Naive B cell (primary cell): ENCODE measurements around the gene CDK13. TPM values are rescaled to one million over a fixed set of nuclear protein-coding genes. Genes with fewer than 3 reads are reported as not detected.

Experiments
- ATAC-seq, 2 donors: fragments of 150-1000 bp; cut with Tn5 transposase; 2 replicates each; pipeline ENCODE4 v1.10.0; 2021; ENCODE audit warnings: low read depth in 2 of 2, mild to moderate bottlenecking in 2 of 2, moderate library complexity in 2 of 2
- DNase-seq: peaks from one replicate; pipeline ENCODE4 v3.0.0; 2022
- H3K27ac Mint-ChIP-seq, 6 donors: one replicate each; pipeline ENCODE4 v1.8.0; 2020 to 2022; ENCODE audit warnings: mild to moderate bottlenecking in 6 of 6, mixed read lengths in 6 of 6, moderate library complexity in 5 of 6, inconsistent platforms in 2 of 6
- H3K27me3 Mint-ChIP-seq, 3 donors: one replicate each; pipeline ENCODE4 v1.8.0; 2021 to 2022; ENCODE audit warnings: mixed read lengths in 3 of 3, mild to moderate bottlenecking in 1 of 3
- H3K36me3 Mint-ChIP-seq, 2 donors: one replicate each; pipeline ENCODE4 v1.8.0; 2020 to 2022; ENCODE audit warnings: mixed read lengths in 2 of 2, inconsistent platforms in 1 of 2, mild to moderate bottlenecking in 1 of 2
- H3K4me1 Mint-ChIP-seq, 3 donors: one replicate each; pipeline ENCODE4 v1.8.0; 2020 to 2022; ENCODE audit warnings: mixed read lengths in 3 of 3, inconsistent platforms in 1 of 3, mild to moderate bottlenecking in 1 of 3, moderate library complexity in 1 of 3
- H3K4me3 Mint-ChIP-seq, 8 donors: one replicate each; pipeline ENCODE4 v1.8.0; 2020 to 2022; ENCODE audit warnings: mild to moderate bottlenecking in 8 of 8, mixed read lengths in 8 of 8, moderate library complexity in 8 of 8, inconsistent platforms in 2 of 8
- H3K9me3 Mint-ChIP-seq, 7 donors: one replicate each; pipeline ENCODE4 v1.8.0; 2020 to 2022; ENCODE audit warnings: mixed read lengths in 7 of 7, mild to moderate bottlenecking in 5 of 7, inconsistent platforms in 2 of 7, moderate library complexity in 1 of 7
- polyA plus RNA-seq, 6 donors: library from polyadenylated mRNA; unstranded; fragments of 300-500 nt; fragmentation: Illumina TruSeq; gene quantifications; one replicate each; pipeline ENCODE4 v1.2.3, GENCODE V29; 2021; ENCODE audit warnings: low read depth in 6 of 6

Gene CDK13
- polyA plus RNA-seq, 6 donors from 2014 or later: 21.1 to 148 (median 56.2) TPM

GRCh38 chr7:40001649-40002048 is 51.6 kb downstream of the CDK13 start:
- DNase-seq (no peak), ATAC-seq (no peak)
- H3K27me3 Mint-ChIP-seq: no peaks in the 10 kb centered on the region
- H3K9me3 Mint-ChIP-seq: no peaks in the 10 kb centered on the region
- peaks cover 10 to 13% of the 10 kb centered on the region in 2 donors for H3K36me3 Mint-ChIP-seq
- no peak overlapping the region for H3K4me3 Mint-ChIP-seq
- peaks cover 6 to 11% (median 9%) of the 10 kb centered on the region in 3 donors for H3K4me1 Mint-ChIP-seq
- no peak overlapping the region for H3K27ac Mint-ChIP-seq

GRCh38 chr7:40003597-40003996 is 53.5 kb downstream of the CDK13 start:
- H3K4me3 Mint-ChIP-seq: no peak overlapping the region
- peaks cover 6 to 13% of the 10 kb centered on the region in 2 donors for H3K36me3 Mint-ChIP-seq
- no peaks in the 10 kb centered on the region for H3K9me3 Mint-ChIP-seq
- peak overlapping the region in 4 of 6 donors; percentile 1 to 83 (median 32) for H3K27ac Mint-ChIP-seq
- DNase-seq: no peak
- no peak for ATAC-seq
- no peaks in the 10 kb centered on the region for H3K27me3 Mint-ChIP-seq
- peaks cover 6 to 11% (median 9%) of the 10 kb centered on the region in 3 donors for H3K4me1 Mint-ChIP-seq

- Mint-ChIP-seq H3K27me3 (no peaks in the 10 kb centered on the region), H3K36me3 (peaks cover 5 to 7% of the 10 kb centered on the region in 2 donors), H3K9me3 (no peaks in the 10 kb centered on the region), H3K27ac (no peak overlapping the region), H3K4me3 (no peak overlapping the region), H3K4me1 (peaks cover 5 to 7% (median 6%) of the 10 kb centered on the region in 3 donors)
- ATAC-seq: no peak
- DNase-seq: no peak
Observed at GRCh38 chr7:40008223-40008815, 58.3 kb downstream of the CDK13 start.

- H3K27ac Mint-ChIP-seq: peak overlapping the region in 1 of 6 donors; percentile 41
- peaks cover 0 to 6% (median 2%) of the 10 kb centered on the region in 3 donors for H3K4me1 Mint-ChIP-seq
- DNase-seq (no peak), ATAC-seq (no peak)
- no peaks in the 10 kb centered on the region for H3K9me3 Mint-ChIP-seq
- H3K4me3 Mint-ChIP-seq: no peak overlapping the region
- H3K27me3 Mint-ChIP-seq: no peaks in the 10 kb centered on the region
- H3K36me3 Mint-ChIP-seq: peaks cover 0 to 5% of the 10 kb centered on the region in 2 donors
Observed at GRCh38 chr7:40009301-40009700, 59.2 kb downstream of the CDK13 start.

GRCh38 chr7:40014376-40014775 is 64.3 kb downstream of the CDK13 start:
- ATAC-seq: no peak
- no peak overlapping the region for H3K4me3 Mint-ChIP-seq

GRCh38 chr7:40015790-40016296 is 65.8 kb downstream of the CDK13 start:
- peak overlapping the region in 4 of 6 donors; percentile 16 to 75 (median 54) for H3K27ac Mint-ChIP-seq
- H3K27me3 Mint-ChIP-seq: no peaks in the 10 kb centered on the region
- peaks cover 8 to 21% of the 10 kb centered on the region in 2 donors for H3K36me3 Mint-ChIP-seq
- no peaks in the 10 kb centered on the region for H3K9me3 Mint-ChIP-seq
- ATAC-seq (peak; percentile 97 to 99), DNase-seq (peak; percentile 38)
- H3K4me1 Mint-ChIP-seq: peaks cover 19 to 22% (median 20%) of the 10 kb centered on the region in 3 donors
- H3K4me3 Mint-ChIP-seq: peak overlapping the region in 3 of 8 donors; percentile 1 to 43 (median 6)

More at GRCh38 chr7:40014376-40014775, 64.3 kb downstream of the CDK13 start:
- no peaks in the 10 kb centered on the region for H3K9me3 Mint-ChIP-seq
- peaks cover 16 to 22% (median 19%) of the 10 kb centered on the region in 3 donors for H3K4me1 Mint-ChIP-seq
- no peak for DNase-seq
- peak overlapping the region in 3 of 6 donors; percentile 60 to 92 (median 72) for H3K27ac Mint-ChIP-seq
- H3K36me3 Mint-ChIP-seq: peaks cover 0 to 17% of the 10 kb centered on the region in 2 donors
- no peaks in the 10 kb centered on the region for H3K27me3 Mint-ChIP-seq

- DNase-seq (no peak), ATAC-seq (no peak)
- Mint-ChIP-seq H3K27ac (no peak overlapping the region), H3K4me1 (peaks cover 23 to 37% (median 29%) of the 10 kb centered on the region in 3 donors), H3K4me3 (no peak overlapping the region), H3K27me3 (no peaks in the 10 kb centered on the region), H3K9me3 (no peaks in the 10 kb centered on the region), H3K36me3 (peaks cover 16% of the 10 kb centered on the region in 2 donors)
Observed at GRCh38 chr7:40019558-40019957, 69.5 kb downstream of the CDK13 start.

GRCh38 chr7:40024048-40024447 is 74.0 kb downstream of the CDK13 start:
- H3K9me3 Mint-ChIP-seq: no peaks in the 10 kb centered on the region
- peaks cover 4 to 23% of the 10 kb centered on the region in 2 donors for H3K36me3 Mint-ChIP-seq

GRCh38 chr7:40024841-40025240 is 74.8 kb downstream of the CDK13 start:
- no peak for ATAC-seq
- Mint-ChIP-seq H3K4me1 (peaks cover 14 to 25% (median 19%) of the 10 kb centered on the region in 3 donors), H3K27me3 (no peaks in the 10 kb centered on the region), H3K9me3 (no peaks in the 10 kb centered on the region), H3K27ac (peak overlapping the region in 1 of 6 donors; percentile 33), H3K4me3 (peak overlapping the region in 1 of 8 donors; percentile 40), H3K36me3 (peaks cover 4 to 23% of the 10 kb centered on the region in 2 donors)
- no peak for DNase-seq

More at GRCh38 chr7:40024048-40024447, 74.0 kb downstream of the CDK13 start:
- H3K27ac Mint-ChIP-seq: peak overlapping the region in 5 of 6 donors; percentile 13 to 89 (median 48)
- H3K27me3 Mint-ChIP-seq: no peaks in the 10 kb centered on the region
- H3K4me1 Mint-ChIP-seq: peaks cover 14 to 21% (median 19%) of the 10 kb centered on the region in 3 donors
- ATAC-seq (no peak), DNase-seq (no peak)
- H3K4me3 Mint-ChIP-seq: no peak overlapping the region

GRCh38 chr7:40027545-40027944 is 77.5 kb downstream of the CDK13 start:
- H3K27ac Mint-ChIP-seq: peak overlapping the region in 2 of 6 donors; percentile 45 to 60

GRCh38 chr7:40033826-40034225 is 83.8 kb downstream of the CDK13 start:
- Mint-ChIP-seq H3K36me3 (peaks cover 0 to 12% of the 10 kb centered on the region in 2 donors), H3K27me3 (no peaks in the 10 kb centered on the region), H3K4me1 (peaks cover 16 to 31% (median 22%) of the 10 kb centered on the region in 3 donors), H3K27ac (peak overlapping the region in 2 of 6 donors; percentile 14 to 35), H3K9me3 (peaks cover 0 to 8% (median 0%) of the 10 kb centered on the region in 7 donors), H3K4me3 (no peak overlapping the region)
- DNase-seq: no peak
- ATAC-seq: no peak

More at GRCh38 chr7:40027545-40027944, 77.5 kb downstream of the CDK13 start:
- DNase-seq: no peak
- Mint-ChIP-seq H3K27me3 (no peaks in the 10 kb centered on the region), H3K4me3 (no peak overlapping the region), H3K4me1 (peaks cover 16 to 29% (median 19%) of the 10 kb centered on the region in 3 donors), H3K9me3 (no peaks in the 10 kb centered on the region), H3K36me3 (peaks cover 0 to 15% of the 10 kb centered on the region in 2 donors)
- no peak for ATAC-seq

GRCh38 chr7:40041456-40041855 is 91.4 kb downstream of the CDK13 start:
- no peak for DNase-seq
- Mint-ChIP-seq H3K27me3 (no peaks in the 10 kb centered on the region), H3K36me3 (peaks cover 6 to 7% of the 10 kb centered on the region in 2 donors), H3K9me3 (peaks cover 0 to 8% (median 0%) of the 10 kb centered on the region in 7 donors), H3K4me1 (peaks cover 0 to 10% (median 7%) of the 10 kb centered on the region in 3 donors), H3K4me3 (no peak overlapping the region), H3K27ac (no peak overlapping the region)
- ATAC-seq: no peak

GRCh38 chr7:40043164-40043563 is 93.1 kb downstream of the CDK13 start:
- Mint-ChIP-seq H3K4me1 (peaks cover 0 to 3% (median 3%) of the 10 kb centered on the region in 3 donors), H3K9me3 (no peaks in the 10 kb centered on the region), H3K4me3 (no peak overlapping the region), H3K27me3 (no peaks in the 10 kb centered on the region), H3K36me3 (peaks cover 0 to 7% of the 10 kb centered on the region in 2 donors), H3K27ac (peak overlapping the region in 2 of 6 donors; percentile 3 to 77)
- DNase-seq (no peak), ATAC-seq (no peak)

- no peak for DNase-seq
- H3K27ac Mint-ChIP-seq: peak overlapping the region in 1 of 6 donors; percentile 82
- peaks cover 0 to 7% (median 7%) of the 10 kb centered on the region in 3 donors for H3K4me1 Mint-ChIP-seq
- H3K4me3 Mint-ChIP-seq: no peak overlapping the region
- peaks cover 0 to 7% of the 10 kb centered on the region in 2 donors for H3K36me3 Mint-ChIP-seq
- no peaks in the 10 kb centered on the region for H3K9me3 Mint-ChIP-seq
- ATAC-seq: no peak
- H3K27me3 Mint-ChIP-seq: no peaks in the 10 kb centered on the region
Observed at GRCh38 chr7:40047661-40048060, 97.6 kb downstream of the CDK13 start.
